Endothelial cell of umbilical vein (primary cell): ENCODE results near the gene FTO. TPM values are rescaled to one million over a fixed set of nuclear protein-coding genes. Genes with fewer than 3 reads are reported as not detected.

Source experiments
- BruUV-seq: library from RNA; stranded (reverse); fragments of 400-500 nt; replicated peaks from 2 replicates; lab custom pipeline; 2021; lab: Mats Ljungman, UMichigan
- CTCF ChIA-PET: fragments of 300-600, 350-600 bp; sonication (Branson Sonifier 250); formaldehyde crosslinking; loops from one replicate; lab custom pipeline; 2021; ENCODE audit warnings: antibody characterized with exemption, inconsistent platforms; lab: Charles Lee
- POLR2A ChIA-PET: fragments of 300-600, 350-600 bp; sonication (Branson Sonifier 250); formaldehyde crosslinking; loops from one replicate; lab custom pipeline; 2021; ENCODE audit warnings: antibody characterized with exemption, inconsistent platforms; lab: Charles Lee
- DNase-seq: peaks from one replicate; pipeline ENCODE4 v3.0.0-alpha.2; 2011; ENCODE audit warnings: low read depth, low spot score
- FAIRE-seq: peaks from 2 replicates; lab custom pipeline; 2011; peaks lifted over from hg19 to GRCh38; lab: Jason Lieb, UNC
- H2AFZ ChIP-seq: 2 replicates; pipeline ENCODE4 v1.6.0; 2012; ENCODE audit warnings: low read depth, low read length, control low read depth, inconsistent platforms
- H3K27ac ChIP-seq: 2 replicates; pipeline ENCODE4 v1.5.1; 2011; ENCODE audit warnings: low read depth, mild to moderate bottlenecking, control low read depth, low read length, moderate library complexity; ENCODE audit not compliant: insufficient read depth
- H3K27me3 ChIP-seq, 2 experiments: 2 replicates each; pipeline versions ENCODE4 v1.6.0 to v1.6.1; 2011; ENCODE audit warnings: low read length in 2 of 2, mixed read lengths in 1 of 2; ENCODE audit not compliant: control insufficient read depth in 2 of 2, insufficient read depth in 2 of 2
- H3K36me3 ChIP-seq, 2 experiments: 2 replicates in 1 of 2; 3 replicates in 1 of 2; pipeline ENCODE4 v1.5.1; 2011; ENCODE audit warnings: low read length in 2 of 2, mild to moderate bottlenecking in 1 of 2, moderate library complexity in 1 of 2; ENCODE audit not compliant: control insufficient read depth in 2 of 2, insufficient read depth in 2 of 2; ENCODE audit errors: extremely low read depth in 1 of 2
- H3K4me1 ChIP-seq: 3 replicates; pipeline ENCODE4 v1.5.1; 2011; ENCODE audit warnings: mild to moderate bottlenecking, low read length; ENCODE audit not compliant: control insufficient read depth, insufficient read depth; ENCODE audit errors: extremely low read depth
- H3K4me2 ChIP-seq: 2 replicates; pipeline ENCODE4 v1.6.1; 2011; ENCODE audit warnings: low read length, control low read depth, mixed read lengths; ENCODE audit not compliant: insufficient read depth
- H3K4me3 ChIP-seq, 3 experiments: fragments of 200-600 bp in 1 of 3; sonication (generic), shearing (Covaris generic) in 1 of 3; replicated peaks in 1 of 3; 2 replicates each; pipeline ENCODE4 v1.5.1; 2011 to 2016; ENCODE audit warnings: control low read depth in 3 of 3, low read length in 3 of 3, mild to moderate bottlenecking in 2 of 3, inconsistent platforms in 1 of 3, low read depth in 1 of 3, moderate library complexity in 1 of 3; ENCODE audit not compliant: insufficient read depth in 1 of 3
- H3K79me2 ChIP-seq: 2 replicates; pipeline ENCODE4 v1.6.0; 2012; ENCODE audit warnings: low read length, inconsistent platforms; ENCODE audit not compliant: control insufficient read depth, insufficient read depth
- H3K9ac ChIP-seq: replicated peaks from 2 replicates; pipeline ENCODE3; 2011; ENCODE audit warnings: low read length, control low read depth; ENCODE audit not compliant: insufficient read depth; ENCODE audit errors: extremely low read depth
- H3K9me1 ChIP-seq: replicated peaks from 3 replicates; pipeline ENCODE4 v1.6.0; 2011; ENCODE audit warnings: mild to moderate bottlenecking, low read length; ENCODE audit not compliant: control insufficient read depth, insufficient read depth; ENCODE audit errors: extremely low read depth
- H3K9me3 ChIP-seq: replicated peaks from 2 replicates; pipeline ENCODE4 v1.5.1; 2012; ENCODE audit warnings: low read length, inconsistent platforms; ENCODE audit not compliant: control insufficient read depth, insufficient read depth
- H4K20me1 ChIP-seq: replicated peaks from 2 replicates; pipeline ENCODE3; 2011; ENCODE audit warnings: mild to moderate bottlenecking, low read length; ENCODE audit not compliant: control insufficient read depth, insufficient read depth; ENCODE audit errors: extremely low read depth
- CTCF ChIP-seq, 2 donors: IDR thresholded peaks; 1 replicate in 1 of 2; 2 replicates in 1 of 2; pipeline ENCODE4 v1.5.1; 2011; ENCODE audit warnings: low read length in 2 of 2, mild to moderate bottlenecking in 2 of 2, moderate library complexity in 2 of 2, control low read depth in 1 of 2, inconsistent platforms in 1 of 2, low read depth in 1 of 2; ENCODE audit not compliant: insufficient read depth in 1 of 2; ENCODE audit errors: extremely low read depth in 1 of 2
- EZH2 ChIP-seq: IDR thresholded peaks from 2 replicates; pipeline ENCODE4 v1.6.1; 2012; ENCODE audit warnings: borderline replicate concordance, low read depth, mild to moderate bottlenecking, moderate library complexity, low read length, inconsistent platforms; ENCODE audit not compliant: severe bottlenecking
- FOS ChIP-seq: IDR thresholded peaks from 2 replicates; pipeline ENCODE4 v1.6.1; 2011; ENCODE audit warnings: mild to moderate bottlenecking, low read length, moderate library complexity, borderline replicate concordance; ENCODE audit not compliant: insufficient read depth
- GATA2 ChIP-seq: IDR thresholded peaks from 2 replicates; pipeline ENCODE4 v1.7.0; 2011; ENCODE audit warnings: low read depth, mild to moderate bottlenecking, moderate library complexity, mixed read lengths, low read length; ENCODE audit not compliant: insufficient read length, insufficient read depth
- JUN ChIP-seq: IDR thresholded peaks from 2 replicates; pipeline ENCODE4 v1.6.1; 2011; ENCODE audit warnings: borderline replicate concordance, low read depth; ENCODE audit not compliant: insufficient read length, insufficient read depth
- MAX ChIP-seq: IDR thresholded peaks from 2 replicates; pipeline ENCODE4 v1.6.1; 2011; ENCODE audit not compliant: insufficient read depth, insufficient read length
- MYC ChIP-seq: IDR thresholded peaks from one replicate; pipeline ENCODE4 v1.6.1; 2011; ENCODE audit warnings: mild to moderate bottlenecking, low read depth, low read length
- POLR2A ChIP-seq: IDR thresholded peaks from 2 replicates; pipeline ENCODE4 v1.6.1; 2012; ENCODE audit warnings: low read depth, mild to moderate bottlenecking, control low read depth, low read length
- POLR2AphosphoS5 ChIP-seq: IDR thresholded peaks from 2 replicates; pipeline ENCODE4 v1.6.1; 2012; ENCODE audit warnings: low read depth, mild to moderate bottlenecking, control low read depth, low read length, moderate library complexity; ENCODE audit not compliant: insufficient read depth
- dilution Hi-C: fragments of 300-500 bp; cut with MboI; formaldehyde crosslinking; loops from one replicate; pipeline ENCODE4 v1.15.0; 2019; ENCODE audit warnings: low sequenced_read_pairs; ENCODE audit not compliant: extremely low pct_ligation_motif_present
- intact Hi-C: fragments of 100-400 bp; cut with micrococcal nuclease; formaldehyde crosslinking; loops from one replicate; pipeline ENCODE4 v1.10.0; 2022
- polyA plus RNA-seq, 4 experiments: library from polyadenylated mRNA; depleted of rRNA in 3 of 4; stranded (reverse) in 3 of 4; unstranded in 1 of 4; fragments of >200 nt; gene quantifications; 2 replicates each; pipeline versions ENCODE4 v1.2.1 to v1.2.3, GENCODE V29; 2011 to 2012; ENCODE audit warnings: missing spikeins in 1 of 4
- total RNA-seq: library from RNA; stranded (reverse); gene quantifications from 2 replicates; pipeline ENCODE4 v1.2.3, GENCODE V29; 2021

The FTO gene
- total and polyA plus RNA-seq, 2 donors (not counting 3 experiments of a cell fraction or from before 2014, with no cell fraction given) = 48.6 to 87.1 TPM

GRCh38 chr16:53732296-53732929 lies 28.5 kb downstream of the FTO start:
- Histone ChIP-seq H3K27me3 (no peaks in the 10 kb centered on the region), H3K9ac (no peak overlapping the region), H3K79me2 (peaks cover 14% of the 10 kb centered on the region), H3K36me3 (no peaks in the 10 kb centered on the region), H4K20me1 (no peaks in the 10 kb centered on the region), H3K4me2 (no peak overlapping the region), H3K4me3 (no peak overlapping the region), H3K27ac (peak overlapping the region; percentile 21), H2AFZ (no peak overlapping the region), H3K9me1 (no peaks in the 10 kb centered on the region), H3K9me3 (no peaks in the 10 kb centered on the region), H3K4me1 (no peaks in the 10 kb centered on the region)
- BruUV-seq = no TSS peak
- dilution Hi-C loops = no loop called here
- CTCF ChIA-PET = no interaction called here
- peak; percentile 97 for DNase-seq
- intact Hi-C loops = no loop called here
- FAIRE-seq = peak; percentile 8
- POLR2A ChIA-PET = no interaction called here
- TF ChIP-seq POLR2AphosphoS5 (no peak), JUN (no peak), FOS (no peak), CTCF (IDR thresholded peaks at IDR 0.05; ENCODE audit: extremely low read depth in 1 of 2, insufficient read depth in 1 of 2, low read depth in 1 of 2, low read length in 2 of 2) (no peak), EZH2 (no peak), MAX (no peak), MYC (no peak), GATA2 (no peak), POLR2A (no peak)
